ENCODE results near the gene LRP1B. TPM values are rescaled to one million over a fixed set of nuclear protein-coding genes. Genes with fewer than 3 reads are reported as not detected.
"Not testable (repeated sequence)": the region's sequence is repeated elsewhere in the genome, so short reads cannot be mapped to it uniquely, and the experiment has no call there.

LRP1B gene
- polyA plus RNA-seq, 1 donor: 3.7 TPM

DNA sequence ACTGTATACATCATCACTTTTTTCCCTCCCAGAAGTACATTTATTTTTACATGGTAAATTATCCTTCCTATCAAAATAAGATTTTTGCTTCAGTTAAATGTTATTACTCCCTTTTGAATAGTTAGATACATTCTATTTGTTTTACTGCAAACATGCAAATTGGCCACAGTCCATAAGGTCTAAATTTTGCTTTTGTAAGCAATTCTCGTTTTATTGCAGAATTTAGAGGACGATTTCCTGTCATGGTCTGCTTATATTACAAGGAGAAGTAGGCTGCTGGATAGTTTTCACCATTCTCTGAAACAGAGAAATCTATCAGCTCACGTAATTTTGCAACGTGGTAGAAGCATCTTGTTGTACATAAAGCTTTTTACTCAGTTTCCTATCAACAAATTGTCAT is 1632.5 kb downstream of the LRP1B start:
- DNase-seq: no peak

DNA sequence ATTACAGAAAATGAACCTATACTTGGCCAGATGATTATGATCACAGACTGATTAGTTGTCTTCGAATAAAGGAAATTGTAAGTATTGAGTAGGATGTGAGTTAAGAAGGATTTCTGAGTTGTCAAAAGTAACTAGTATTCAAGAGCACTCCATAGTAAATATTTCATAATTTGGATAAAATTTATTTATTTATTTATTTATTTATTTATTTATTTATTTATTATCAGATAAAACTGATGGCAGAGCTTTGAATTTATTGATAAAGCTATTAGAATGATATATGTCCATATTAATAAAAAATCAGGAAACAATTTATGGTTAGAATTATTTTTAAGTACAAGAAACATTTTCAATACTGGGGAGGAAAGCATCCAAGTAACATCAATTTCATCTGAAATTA is 1634.1 kb downstream of the LRP1B start:
- no peak for DNase-seq

DNA sequence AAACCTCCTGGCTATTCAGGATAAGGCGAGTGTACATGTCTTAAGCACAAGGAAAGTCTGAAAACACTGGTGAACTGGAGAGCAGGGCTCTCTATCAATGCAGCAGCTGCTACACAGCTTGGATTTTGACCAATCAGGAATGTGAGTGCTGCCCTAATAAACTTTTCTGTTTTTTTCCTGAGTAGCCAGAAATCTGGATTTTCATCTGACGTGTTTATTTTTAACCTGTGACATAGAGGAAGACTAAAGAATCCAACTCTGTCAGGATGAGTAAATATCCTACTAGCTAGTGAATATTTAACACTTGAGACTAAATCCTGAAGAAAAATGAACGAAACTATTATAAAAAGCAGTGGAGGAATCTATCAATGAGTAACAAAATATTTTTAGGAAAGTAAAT is 1638.9 kb downstream of the LRP1B start:
- DNase-seq: no peak

DNA sequence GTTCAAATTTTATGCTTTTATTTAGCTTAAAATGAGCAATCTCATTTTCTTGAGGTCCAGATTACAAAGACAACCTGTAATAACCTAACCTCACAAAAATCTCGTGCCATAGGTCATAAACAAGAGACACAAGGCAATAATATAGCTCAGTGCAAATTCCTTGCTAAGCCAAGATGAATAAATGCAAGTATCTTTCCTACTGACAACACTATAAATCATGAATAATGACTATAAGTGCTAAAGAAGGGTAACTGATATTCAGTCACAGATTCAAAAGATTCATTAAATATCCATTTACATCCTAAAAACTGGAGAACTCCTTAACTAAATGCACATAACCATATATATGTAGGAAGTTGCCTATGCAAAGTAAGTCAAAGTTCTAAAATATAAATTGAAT is 1641.6 kb downstream of the LRP1B start:
- no peak for DNase-seq

DNA sequence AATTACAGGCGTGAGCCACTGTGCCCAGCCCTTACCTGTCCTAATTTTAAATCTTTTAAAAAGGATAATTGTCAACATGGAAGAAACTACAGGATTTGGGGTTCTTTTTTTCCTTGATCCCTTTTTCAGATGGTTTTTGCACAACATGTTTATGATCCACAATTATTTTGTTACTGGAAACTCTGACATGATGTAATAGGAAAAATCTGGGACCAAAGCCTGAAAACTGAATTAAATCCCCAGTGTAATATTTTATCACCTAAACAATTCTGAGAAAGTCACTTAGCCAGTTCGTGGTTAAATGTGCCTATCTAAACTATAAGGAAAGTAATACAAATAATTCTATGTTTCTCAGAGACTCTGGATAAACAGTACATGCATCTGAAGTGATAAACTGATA is 1649.7 kb downstream of the LRP1B start:
- DNase-seq: no peak

DNA sequence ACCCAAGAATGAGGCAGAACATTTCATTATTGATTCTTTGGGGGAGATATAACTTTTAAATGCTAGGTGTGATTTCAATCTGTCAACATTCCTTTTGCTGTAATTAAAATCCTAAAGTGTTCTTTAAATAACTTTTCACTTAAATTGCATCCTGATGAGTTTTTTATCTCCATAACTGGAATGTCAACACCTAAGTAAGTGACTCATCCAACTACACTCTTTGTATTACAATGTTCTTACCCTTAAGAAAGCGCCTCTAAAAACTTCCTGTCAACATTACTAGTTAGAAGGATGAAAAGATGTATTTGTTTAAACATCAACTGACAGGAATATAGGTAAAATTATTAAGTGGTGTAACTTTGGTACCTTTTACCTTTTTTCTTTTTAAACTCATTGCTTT is 1657.0 kb downstream of the LRP1B start:
- DNase-seq: no peak

DNA sequence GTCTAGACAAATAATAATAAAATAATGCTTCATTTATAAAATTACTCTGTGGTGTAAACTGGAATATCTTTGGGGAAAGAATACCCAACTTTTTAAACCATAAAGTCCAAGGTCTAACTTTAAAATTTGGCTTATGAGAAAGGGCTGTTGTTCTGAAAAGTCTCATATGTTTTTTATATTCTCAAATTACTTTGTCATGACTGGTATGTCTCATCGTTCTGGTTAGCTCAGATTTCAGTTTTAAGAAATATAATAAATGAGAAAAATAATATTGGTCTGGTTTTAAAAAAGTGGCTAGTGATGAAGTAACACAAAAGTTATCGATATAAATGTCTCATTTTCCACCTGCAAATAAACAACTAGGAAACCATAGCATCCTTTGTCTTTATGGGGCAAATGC is 1658.1 kb downstream of the LRP1B start:
- DNase-seq: no peak

DNA sequence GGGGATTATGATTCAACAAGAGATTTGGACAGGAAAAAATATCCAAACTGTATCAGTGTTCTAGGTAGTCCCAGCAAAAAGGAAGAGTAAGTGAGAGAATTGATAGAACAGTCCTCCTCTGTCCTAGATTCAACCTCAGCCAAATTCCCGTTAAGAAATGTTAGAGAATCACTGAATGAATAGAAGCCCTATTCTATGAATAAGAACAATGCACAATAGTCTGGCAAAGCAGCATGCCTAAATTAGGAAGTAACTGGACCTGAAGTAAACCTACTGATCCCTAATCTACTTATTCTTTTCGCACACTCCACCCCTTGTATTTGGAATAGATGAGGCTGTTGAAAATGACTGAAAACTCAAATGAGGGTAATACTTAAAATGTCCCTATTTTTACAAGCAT is 1665.5 kb downstream of the LRP1B start:
- DNase-seq: no peak

DNA sequence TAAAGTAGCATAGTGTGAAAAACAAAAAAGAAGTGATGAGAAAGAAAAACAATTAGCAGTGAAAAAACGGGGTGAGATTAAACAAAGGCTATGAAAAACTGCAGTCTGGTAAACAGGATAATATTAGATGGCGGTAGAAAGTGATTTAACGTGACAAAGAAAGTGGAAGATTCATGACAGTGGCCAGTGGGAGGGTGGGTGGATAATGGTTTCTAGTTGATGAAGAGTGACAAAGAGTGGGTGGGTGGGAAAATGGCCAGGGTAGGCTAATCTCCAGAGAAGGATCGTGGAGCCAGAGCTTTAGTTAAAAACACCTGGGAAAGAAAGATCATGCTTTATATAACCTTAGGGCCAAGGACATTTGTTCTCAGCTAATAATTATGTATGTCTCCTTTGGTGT is 1667.8 kb downstream of the LRP1B start:
- DNase-seq: no peak

DNA sequence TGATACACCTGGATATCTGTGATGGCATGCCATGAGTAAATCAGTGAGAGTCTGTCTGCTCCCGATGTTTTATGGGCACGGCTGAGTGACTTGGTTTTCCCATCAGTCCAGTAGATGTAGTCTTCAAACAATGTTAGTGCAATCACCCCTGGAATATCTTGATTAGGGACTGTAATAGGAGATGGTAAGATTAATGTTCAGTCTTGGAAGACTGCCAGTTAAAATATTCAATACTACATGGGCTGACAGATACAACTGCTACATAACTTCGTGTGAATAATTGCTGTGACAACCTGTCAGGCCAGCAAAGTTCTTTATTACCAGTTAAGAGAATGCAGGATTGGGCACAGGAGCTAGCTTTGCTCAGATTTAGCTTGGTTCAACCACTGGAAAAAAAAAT is 1673.3 kb downstream of the LRP1B start:
- DNase-seq: no peak

DNA sequence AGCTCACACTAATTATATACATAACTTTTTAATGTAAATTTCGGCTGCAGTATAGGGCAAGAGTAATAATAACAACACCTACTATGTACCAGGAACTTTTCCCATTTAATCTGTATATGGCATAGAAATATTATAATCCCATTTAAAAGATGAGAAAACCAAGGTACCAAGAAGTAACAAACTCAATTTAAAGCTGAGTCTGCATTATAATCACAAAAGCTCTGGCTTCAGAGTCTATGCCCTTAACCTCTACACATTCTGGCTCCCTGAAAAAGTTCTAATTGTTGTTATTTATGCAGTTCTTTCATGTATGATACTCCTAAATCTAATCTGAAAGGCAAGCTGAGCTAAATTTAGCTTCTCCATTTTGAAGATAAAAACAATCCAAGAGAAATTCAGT is 1675.5 kb downstream of the LRP1B start:
- DNase-seq: no peak

DNA sequence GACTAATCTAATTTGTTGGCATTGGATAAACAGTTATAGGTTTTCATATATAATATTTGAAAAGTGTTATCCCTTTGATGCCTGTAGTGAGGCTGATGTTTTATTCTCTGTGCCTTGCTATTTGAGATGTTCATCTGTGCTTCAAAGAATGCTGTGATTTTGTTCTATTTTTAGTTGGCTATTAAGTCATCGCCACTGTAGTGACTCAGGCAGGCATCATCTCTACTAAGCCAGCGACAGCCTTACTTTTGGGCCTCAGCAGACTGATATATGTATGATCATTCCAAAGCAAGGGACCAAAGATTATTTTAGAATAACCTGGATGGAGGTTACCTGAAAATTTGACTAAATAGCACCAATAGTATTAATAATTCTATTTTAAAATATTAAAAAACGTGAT is 1676.1 kb downstream of the LRP1B start:
- no peak for DNase-seq

DNA sequence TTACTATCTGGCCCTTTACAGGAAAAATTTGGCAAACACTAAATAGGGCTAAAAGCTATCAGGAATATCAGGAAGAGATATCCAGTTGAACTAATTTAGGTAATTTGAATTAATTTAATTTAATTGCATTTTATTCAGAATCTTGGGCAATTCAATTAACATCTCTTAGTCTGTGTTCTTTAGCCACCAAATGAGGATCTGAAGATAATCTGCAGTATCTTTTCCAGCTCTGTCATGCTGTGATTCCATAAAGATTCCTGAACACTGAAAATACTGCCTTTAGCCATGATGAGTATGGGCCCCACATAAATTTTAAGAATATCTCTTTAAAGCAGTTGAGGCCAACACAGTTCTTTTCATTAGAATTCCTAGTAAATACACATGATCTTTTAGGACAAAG is 1679.5 kb downstream of the LRP1B start:
- no peak for DNase-seq

DNA sequence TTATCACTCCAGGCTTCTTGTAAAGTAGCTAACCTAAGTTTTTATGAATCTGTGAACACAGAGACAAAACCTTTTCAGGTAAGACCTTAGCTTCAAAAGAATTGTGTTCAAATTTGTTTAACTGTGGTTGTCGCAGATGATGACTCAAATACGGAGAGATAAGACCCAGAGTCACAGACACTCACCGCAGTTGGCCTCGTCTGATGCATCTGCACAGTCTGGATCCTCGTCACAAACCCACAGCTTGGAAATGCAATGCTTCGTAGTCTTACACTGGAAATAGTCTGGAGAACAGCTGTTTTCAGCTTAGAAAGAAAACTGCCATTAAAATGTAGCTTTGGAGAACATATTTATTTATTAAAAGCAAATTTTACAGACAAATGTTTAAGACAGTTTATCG is 1688.5 kb downstream of the LRP1B start:
- peak; percentile 6 for DNase-seq

DNA sequence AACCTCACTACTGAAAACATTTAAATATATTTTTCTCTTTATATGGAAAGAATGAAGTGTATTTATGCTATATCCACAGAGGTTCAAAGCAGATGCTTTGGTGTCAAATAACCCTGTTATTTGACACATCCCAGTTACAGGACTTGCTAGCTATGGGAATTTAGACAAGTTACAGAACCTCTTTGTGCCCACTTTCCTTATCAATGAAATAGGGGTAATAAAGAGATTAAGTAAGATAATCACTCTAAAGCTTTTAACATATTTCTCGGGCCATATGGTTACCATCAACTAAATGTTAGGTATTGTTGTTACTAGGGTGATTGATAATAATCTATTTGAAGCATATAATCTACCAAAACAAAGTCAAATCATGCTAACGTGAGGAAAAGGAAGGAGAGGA is 1690.0 kb downstream of the LRP1B start:
- DNase-seq: no peak

DNA sequence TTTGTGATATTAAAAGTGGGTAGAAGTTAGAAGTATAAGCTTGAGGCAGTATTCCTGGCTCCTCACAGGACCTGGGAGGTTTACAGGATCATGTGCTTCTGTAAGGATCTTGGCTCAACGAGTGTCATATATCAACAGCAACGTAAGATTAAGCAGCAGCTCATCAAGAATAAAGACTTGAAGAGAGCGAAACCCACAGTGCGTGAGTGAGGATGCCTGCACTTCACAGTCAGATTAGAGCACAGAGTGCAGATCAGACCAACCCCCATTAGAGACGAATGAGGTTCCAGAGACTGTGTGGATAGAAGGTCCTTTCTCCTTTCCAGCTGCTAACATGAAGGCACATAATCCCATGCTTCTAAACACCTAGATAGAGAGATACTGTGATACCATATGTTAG is 1693.9 kb downstream of the LRP1B start:
- DNase-seq: no peak

DNA sequence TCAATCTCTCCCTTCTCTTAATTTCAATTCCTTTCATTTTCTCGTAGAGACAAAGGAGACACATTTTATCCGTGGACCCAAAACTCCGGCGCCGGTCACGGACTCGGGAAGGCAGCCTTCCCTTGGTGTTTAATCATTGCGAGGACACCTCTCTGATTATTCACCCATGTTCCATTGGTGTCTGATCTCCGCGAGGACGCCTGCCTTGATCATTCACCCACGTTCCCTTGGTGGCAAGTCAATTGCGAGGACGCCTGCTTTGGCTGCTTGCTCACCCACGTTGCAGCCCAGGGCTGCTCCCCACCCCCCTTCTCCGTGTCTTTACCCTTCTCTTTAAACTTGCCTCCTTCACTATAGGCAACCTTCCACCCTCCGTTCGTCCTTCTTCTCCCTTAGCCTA is 1703.8 kb downstream of the LRP1B start:
- not testable (repeated sequence) for DNase-seq

DNA sequence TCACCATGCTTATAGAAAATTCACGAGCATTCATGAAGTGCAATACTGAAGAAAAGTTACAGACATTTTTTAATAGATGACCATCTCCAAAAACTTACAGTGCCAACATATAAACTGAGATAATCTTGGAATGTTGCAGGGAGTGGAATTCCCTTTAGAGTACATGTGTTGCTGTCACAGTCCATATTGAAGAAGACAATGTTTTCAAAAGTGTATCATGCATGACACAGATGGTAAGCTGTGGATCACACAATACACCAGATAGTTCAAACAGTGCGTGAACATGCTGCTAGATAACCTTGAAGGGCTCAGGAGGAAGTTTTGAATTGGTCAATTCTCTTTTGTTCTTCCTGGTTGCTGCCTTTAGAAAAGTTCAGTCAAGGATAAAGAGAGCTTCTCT is 1706.3 kb downstream of the LRP1B start:
- no peak for DNase-seq

DNA sequence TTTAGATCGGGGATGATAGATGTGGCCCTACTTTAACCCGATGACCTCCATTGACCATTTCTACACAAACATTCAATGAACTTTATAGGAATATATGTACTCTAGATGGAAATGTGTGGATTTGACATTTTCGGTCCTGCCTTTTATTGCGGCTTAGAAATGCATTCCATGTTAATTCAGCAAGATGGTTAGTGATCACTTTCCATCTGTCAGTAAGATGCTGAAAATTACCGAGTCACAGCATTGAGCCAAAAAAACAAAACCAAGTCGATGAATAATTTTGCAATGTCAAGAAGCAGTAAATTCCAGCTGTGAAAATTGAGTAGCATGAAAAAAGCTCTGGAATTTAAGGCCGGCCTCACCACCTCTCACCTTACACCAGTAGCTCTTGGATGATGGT is 1708.1 kb downstream of the LRP1B start:
- no peak for DNase-seq

DNA sequence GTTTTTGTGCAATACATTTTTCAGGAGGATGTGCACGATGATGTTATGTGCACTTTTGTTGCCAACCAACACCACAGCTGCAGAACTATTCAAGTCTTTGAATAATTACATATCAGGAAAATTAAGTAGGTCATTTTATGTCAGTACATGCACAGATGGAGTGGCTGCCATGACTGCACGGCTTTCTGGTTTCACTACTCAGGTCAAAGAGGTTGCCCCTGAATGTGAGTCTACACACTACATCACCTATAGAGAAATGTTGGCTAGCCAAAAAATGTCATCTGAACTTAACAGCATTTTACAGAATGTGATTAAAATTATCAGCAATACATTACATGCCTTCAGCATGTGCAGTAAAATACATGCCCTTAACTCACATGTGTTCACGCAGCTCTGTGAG is 1713.3 kb downstream of the LRP1B start:
- no peak for DNase-seq

DNA sequence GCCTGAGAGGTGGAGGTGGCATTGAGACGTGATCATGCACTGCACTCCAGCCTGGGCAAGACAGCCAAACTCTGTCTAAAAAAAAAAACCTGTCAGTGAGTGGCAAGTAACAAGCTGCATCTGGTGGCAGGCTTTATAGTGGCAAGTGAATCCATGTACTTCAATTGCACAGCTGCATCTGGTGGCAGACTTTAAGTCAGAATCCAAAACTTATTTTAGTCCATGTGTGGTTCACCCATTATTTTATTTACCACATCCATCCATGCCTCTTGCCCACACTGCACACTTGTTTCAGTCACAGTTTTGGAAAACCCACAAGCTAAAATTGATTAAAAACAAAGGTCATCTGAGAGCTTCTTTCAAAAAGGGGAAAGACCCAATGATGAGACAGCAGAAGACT is 1714.2 kb downstream of the LRP1B start:
- no peak for DNase-seq

DNA sequence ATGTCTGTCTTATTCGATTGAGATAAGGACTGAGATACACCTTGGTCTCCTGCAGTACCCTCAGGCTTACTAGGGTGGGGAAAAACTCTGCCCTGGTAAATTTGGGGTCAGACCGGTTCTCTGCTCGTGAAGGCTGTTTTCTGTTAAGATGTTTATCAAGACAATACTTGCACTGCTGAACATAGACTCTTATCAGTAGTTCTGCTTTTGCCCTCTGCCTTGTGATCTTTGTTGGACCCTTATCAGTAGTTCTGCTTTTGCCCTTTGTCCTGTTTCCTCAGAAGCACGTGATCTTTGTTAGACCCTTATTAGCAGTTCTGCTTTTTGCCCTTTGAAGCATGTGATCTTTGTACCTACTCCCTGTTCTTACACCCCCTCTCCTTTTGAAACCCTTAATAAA is 1715.8 kb downstream of the LRP1B start:
- not testable (repeated sequence) for DNase-seq

DNA sequence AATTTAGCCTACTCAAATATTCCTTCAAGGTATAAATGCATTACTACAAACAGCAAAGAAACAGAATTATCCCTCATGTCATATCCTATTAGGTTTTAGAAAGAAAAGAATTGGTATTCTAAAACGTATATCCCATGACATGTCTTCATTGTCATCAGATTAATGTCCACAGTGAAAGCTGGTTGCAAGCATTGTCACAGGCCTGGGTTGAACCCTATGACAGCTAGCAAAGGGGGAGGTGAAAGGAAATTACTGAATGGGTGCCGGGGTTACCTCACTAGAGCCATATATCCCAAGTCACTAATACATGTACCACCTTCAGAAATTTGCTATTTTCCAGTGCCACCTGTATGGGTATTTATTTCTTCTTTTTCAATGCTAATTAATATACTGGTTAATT is 1720.1 kb downstream of the LRP1B start:
- no peak for DNase-seq

DNA sequence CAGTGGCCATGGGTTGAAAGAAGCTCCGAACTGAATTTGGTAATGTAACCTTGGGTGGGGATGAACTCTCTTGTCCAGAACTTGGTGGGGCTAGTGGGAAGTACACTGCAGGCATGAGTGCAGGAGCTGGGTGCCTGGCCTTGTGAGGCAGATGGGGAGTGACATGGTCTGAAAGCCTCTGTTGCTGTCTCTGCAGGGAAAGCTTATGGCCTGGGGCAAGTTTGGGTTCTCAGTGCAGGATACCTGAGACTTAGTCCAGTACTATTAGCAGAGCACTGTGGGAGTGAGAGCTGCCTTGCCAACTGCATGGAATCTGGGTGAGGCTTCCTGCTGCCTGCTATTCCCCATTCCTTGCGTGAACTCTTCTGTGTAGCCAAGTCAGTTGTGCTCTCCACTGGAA is 1729.8 kb downstream of the LRP1B start:
- no peak for DNase-seq

DNA sequence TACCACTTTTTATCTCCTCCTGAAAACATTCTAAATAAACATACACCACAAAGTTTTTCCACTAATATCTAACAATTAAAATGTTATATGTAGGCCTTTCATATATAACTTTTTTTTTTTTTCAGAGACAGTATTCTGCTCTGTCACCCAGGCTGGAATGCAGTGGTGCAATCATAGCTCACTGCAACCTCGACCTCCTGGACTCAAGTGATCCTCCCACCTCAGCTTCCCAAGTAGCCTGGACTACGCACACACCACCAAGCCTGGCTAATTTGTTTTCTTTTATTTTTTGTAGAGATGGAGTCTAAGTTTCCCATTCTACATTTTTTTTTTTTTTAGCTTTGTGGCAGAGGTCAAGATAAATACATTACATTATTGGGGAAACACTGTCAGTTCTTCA is 1738.0 kb downstream of the LRP1B start:
- no peak for DNase-seq

DNA sequence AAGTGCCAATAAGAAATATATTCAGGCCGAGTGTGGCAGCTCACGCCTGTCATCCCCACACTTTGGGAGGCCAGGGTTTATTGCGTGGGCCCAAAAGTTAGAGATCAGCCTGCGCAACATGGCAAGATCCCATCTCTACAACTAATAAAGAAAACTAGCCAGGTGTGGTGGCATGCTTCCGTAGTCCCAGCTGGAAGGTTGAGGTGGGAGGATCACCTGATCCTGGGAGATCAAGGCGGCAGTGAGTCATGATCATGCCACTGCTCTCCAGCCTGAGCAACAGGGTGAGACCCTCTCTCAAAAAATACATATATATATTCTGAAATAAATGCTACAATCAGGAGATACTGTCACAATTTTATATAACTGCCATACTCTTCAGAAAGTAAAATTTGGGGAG is 1745.9 kb downstream of the LRP1B start:
- no peak for DNase-seq

All from hindlimb muscle (tissue), 1 donor.